HG02885 (cell line): Measurements from ENCODE around the gene SGSM2.

Experiments
- ATAC-seq: cut with Tn5 transposase; IDR thresholded peaks from one replicate; pipeline ENCODE4 v1.9.1; 2021; ENCODE audit warnings: mild to moderate bottlenecking; ENCODE audit not compliant: unreplicated experiment, poor library complexity

The SGSM2 gene

DNA sequence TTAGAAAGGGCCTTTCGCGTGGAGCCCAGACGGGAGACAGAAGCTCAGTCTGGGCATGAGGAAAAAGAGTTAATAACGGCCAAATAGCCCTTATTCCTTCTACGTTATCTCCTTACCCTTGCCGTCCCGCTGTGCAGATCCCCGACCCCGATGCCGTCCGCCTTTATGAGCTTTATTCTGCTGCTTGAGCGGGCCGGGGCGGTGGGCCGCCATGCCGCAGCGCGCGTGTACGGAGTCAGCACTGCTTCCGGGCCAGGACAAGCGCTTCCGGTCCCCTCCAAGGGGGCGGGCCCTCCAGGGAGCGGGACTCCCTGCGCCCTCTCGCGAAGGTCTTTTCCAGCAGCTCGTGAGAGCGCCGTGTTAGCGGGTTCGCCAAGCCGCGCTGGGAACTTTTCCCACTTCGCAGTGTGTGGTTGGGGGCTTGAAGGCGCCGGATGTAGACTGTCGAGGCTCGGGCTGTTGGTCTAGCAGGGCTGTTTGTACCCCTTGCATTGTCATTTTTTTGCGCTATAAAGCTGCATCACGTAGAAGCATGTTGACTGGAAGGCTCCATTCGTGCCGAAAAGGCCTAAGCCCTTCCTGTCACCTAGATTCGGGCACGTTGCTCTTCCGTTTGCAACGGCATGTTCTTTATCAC is 968 bp upstream of the SGSM2 start, which contains the start of gene TSR1:
Gene TSR1 (minus strand): TSS at position 243 of the 637 bp plus-strand sequence. CDS start 30 bp downstream, at position 213.
- ATAC-seq = peak; percentile 87

DNA sequence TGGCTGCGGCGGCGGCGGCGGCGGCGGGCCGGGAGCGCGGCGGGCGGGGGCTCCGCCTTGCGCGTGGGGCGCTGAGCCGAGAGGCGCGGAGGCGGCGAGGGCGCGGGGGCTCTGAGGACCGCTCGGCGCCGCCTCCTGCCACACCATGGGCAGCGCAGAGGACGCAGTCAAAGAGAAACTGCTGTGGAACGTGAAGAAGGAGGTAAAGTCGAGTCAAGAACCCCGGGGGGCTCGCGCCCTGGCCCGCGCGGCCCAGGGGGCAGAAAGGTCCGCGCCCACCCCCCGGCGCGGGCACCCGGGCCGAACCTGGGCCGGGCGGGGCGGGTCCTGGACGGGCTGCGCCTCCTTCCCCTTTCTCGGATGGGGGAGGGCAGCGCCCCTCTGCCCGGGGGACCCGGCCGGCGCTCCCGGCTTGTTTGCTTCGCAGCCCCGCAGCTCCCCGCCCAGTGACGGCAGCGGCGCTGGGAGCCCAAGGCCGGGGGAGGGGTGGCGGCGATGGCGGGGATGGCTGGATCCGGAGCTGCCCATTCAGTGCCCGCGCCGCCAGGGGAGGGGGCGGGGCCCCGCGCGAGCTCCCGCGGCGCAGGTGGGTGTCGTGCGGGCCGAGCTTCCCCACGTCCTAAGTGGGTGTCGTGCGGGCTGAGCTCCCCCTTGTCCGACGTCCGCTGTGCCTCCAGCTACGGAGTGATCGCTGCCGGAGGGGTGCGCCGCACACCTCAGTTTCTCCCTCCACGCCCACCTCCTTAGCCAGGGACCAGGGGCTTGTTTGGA is 428 bp downstream of the SGSM2 start:
- peak; percentile 33 for ATAC-seq

DNA sequence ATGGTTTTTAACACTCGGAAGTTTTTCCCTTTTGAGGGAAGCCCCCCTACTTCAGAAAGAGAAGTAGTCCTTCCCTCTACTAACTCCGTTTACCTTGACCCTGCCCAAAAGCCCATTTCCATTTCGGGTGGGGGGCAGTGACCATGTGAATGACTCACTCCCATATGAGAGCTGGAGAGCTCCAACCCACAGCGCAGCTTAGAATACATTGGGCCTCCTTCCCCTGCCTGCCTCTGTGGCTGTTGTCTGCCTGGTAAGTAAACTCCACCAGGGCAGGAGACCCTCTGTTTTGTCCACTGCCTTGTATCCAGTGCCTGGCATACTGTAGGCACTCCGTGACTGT is 985 bp downstream of the SGSM2 start:
- ATAC-seq = no peak

DNA sequence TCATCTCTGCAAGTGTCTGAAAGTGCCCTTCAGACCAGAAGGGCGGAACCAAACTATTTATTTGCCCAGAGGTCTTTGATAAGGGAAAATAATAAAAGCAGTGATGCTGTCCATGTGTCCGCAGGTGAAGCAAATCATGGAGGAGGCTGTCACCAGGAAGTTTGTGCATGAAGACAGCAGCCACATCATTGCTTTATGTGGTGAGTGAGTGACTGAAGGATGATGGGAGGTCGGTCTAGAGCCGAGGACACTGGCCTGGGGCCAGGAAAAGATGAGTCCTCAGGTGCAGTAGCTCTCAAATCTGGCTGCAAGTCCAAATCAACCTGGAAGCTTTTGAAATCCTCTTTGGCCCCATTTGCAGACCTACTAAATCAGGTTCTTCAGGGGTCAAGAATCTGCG is 6.1 kb downstream of the SGSM2 start:
- ATAC-seq = no peak

DNA sequence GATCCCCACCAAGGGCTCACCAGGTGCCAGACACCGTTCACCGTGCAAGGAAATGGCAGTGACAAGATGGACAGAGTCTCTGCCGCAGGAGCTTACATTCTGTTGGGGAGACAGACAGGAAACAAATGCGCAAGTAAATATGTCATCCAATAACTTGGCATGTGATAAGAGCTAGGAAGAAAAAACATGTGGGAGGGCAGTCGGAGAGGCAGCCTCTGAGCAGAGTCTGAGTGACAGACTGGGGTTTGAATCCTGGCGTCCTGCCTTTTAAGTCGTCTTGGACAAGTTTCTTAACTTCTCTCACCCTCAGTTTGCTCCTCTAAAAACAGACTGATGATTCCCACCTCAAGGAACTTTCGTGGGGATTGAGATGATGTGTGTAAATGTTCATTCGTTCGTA is 7.2 kb downstream of the SGSM2 start:
- no peak for ATAC-seq

DNA sequence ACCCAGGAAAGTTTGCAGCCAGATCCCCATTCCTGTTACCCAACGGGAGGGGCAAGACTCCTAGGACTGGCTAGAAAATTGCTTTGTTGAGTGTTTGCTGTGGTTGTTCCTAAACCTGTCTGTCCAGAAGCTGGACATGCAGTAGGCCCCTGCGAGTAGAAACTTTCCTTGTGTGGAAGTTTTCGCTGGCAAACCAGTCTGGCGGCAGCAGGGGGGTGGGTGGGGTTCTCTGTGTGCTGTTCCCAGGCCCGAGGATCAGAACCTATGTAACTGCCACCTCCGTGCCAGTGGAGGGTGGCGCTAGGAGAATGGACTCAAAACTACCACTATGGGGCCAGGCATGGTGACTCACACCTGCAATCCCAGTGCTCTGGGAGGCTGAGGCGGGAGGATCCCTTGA is 9.2 kb downstream of the SGSM2 start:
- no peak for ATAC-seq

DNA sequence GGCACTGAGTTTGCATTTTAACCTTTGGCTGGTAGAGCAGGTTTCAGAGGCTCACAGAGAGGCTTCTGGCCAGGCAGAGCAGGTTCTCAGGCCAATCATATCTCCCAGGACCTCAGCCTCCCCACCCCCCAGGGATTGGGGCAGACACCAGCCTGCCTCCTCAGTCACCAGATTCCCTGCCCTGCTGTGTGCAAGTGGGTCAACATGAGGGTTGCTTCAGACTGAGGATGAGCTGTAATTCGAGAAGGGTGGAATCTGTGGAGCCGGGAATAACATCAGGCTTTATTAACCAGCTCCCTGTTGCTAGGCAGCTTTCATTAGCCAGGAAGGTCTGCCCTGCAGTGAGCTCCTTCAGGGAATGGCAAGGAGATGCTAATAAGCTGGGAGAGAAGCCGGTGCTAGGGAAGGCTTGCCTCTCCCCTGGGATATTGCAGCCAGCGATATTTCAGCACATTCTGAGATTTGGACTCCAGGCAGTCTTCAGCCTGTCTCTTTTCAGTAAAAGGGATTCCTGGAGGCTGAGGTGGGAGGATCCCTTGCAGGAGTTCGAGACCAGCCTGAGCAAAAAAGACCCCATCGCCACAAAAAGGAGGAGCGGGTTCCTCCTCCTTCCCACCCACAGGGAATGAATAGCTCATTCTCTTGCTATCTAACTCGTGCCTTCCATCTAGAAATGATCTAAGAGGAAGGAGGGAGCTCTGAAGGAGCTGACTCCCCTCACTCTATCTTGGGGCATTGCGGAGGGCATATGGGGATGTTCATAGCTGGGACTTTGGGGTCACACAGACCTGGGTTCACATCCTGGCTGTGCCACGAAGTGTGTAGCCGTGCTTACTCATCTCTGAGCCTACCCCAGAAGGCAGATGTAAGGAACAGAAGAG is 10.7 kb downstream of the SGSM2 start:
- ATAC-seq = no peak

DNA sequence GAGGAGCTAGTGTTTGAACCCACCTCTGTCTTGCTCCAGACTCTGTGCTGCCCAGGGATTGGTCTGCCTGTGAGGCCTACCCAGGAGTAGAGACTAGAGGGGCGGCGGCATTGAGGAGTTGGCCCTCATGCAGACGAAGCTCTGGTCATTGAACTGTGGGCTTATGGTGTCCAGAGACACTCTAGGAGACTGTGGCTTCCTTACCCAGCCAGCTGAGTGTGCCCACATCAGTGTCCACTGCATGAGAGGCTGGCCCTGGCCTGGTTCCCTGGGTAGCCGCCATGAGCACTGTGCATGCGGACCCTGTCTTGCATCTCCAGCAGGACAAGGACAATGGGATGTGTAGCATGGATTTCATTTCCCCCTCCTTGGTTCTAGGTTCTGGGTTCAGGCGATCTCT is 14.0 kb downstream of the SGSM2 start:
- no peak for ATAC-seq

DNA sequence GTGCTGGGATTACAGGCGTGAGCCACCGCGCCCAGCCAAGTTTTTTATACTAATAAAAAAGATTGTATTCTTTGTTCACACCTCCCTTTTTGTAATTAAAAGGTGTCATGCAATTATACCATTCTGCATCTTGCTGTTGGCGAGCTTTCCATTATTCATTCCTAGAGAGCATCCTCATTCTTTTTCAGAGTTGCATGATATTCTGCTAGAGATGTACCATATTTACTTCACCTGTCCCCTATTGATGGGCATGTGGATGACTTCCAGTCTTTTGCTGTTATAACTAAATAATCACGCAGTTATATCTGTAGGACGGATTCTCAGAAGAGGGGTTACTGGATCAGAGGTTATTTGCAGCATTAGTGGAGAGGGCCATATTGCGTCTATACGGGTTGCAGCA is 17.0 kb downstream of the SGSM2 start:
- no peak for ATAC-seq

DNA sequence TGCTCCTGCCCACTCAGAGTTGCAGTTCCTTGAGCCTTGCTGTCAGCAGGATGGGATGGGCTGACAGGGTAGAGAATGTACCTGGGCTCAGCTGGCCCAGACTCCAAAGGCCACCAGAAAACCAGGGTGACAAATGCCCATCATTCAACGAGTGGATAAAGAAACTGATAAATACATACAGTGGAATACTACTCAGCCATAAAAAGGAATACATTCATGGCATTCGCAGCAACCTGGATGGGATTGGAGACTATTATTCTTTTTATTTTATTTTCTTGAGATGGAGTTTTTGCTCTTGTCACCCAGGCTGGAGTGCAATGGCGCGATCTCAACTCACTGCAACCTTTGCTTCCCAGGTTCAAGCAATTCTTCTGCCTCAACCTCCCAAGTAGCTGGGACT is 19.9 kb downstream of the SGSM2 start:
- no peak for ATAC-seq

DNA sequence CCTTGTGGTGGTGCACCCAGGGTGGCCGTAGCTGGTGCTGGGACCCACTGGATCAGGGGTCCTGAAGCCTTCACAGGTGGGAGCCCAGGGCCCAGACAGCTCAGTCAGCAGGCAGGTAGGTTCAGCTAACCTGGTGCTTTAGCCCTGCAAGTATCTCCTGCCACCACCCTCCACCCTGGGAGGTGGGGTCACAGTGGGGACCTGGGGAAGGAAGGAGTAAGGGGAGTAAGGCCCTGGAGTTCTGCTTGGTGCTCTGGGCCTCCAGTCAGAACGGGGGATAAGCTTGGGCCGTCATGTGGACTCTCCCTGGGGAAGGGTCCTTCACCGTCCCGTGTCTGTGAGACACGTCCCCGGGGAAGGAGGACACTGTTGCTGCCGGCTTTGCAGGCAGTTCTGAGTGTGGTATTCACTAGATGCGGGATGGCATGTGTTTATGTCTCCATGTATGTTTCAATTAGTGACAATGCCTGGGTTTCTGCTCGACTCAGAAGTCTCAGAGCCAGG is 20.7 kb downstream of the SGSM2 start:
- ATAC-seq = no peak

DNA sequence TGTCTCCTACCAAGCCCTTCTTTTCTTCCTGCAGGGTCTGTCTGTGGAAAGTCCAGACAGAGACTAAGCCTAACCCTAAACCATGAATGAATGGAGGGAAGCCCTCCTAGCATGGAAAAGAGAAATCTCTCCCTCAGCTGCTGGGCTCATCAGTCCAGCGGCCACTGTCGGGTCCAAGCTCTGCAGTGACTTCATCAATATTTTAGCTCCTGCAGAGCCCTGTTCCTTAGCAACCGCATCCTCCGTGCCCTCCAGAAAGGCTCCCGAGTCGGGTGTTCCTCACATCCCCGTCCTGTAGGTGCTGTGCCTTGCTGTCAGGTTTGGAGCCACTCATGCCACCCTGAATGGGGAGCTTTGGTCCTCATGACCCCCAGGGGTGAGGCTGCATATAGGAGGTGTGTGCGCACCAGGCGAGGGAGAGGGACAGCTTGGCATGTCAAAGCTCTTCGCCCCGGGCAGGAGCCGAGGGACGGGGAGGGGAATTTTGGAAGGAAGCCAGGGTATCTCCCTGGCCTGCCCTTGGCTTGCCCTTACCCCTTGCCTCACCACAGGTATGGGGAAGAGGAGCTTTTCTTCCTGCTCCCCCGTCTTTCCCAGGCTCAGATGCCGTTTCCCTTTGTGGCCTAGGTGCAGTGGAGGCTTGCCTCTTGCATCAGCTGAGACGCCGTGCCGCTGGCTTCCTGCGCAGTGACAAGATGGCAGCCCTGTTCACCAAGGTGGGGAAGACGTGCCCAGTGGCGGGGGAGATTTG is 23.9 kb downstream of the SGSM2 start:
- ATAC-seq = no peak

DNA sequence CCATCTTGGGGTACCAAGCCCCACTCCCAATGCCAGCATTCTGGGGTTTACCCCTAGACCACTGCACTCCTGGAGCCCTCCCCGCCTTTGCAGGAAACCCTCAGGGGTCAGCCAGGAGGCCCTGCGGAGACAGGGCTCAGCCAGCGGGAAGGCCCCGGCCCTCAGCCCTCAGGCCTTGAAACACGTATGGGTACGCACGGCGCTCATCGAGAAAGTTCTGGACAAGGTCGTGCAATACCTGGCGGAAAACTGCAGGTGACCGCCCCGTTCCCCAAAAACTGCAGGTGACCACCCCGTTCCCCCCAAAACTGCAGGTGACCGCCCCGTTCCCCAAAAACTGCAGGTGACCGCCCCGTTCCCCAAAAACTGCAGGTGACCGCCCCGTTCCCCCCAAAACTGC is 24.7 kb downstream of the SGSM2 start:
- ATAC-seq = no peak

DNA sequence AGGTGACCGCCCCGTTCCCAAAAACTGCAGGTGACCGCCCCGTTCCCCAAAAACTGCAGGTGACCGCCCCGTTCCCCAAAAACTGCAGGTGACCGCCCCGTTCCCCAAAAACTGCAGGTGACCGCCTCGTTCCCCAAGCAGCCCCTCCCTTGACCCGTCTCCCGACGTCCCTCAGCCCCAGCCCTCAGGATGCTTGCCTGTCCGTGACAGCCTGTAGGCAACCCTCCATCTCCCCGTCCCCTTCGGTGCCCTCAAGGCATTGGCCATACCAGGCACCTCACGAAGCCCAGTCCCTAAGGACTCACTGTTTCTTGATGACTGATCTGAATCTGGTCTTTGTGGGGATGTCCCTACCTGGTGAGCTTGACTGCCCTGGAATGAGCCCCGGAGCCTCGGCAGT is 25.1 kb downstream of the SGSM2 start:
- no peak for ATAC-seq

DNA sequence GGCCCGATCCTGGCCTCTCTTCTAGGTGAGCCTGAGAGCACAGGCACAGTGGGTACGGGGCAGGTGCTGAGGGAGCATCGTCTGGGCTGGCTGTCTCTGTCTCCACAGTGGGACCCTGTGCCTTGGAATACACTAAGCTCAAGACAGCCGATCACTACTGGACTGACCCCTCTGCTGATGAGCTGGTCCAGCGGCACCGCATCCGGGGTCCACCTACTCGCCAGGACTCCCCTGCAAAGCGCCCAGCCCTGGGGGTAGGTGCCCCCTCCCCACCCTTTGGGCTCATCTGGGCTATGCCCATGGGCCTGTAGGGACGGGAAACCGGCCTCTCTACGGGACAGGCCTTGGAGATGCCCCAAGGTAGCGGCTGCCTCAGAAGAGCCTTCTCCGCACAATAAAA is 25.6 kb downstream of the SGSM2 start:
- ATAC-seq = no peak

DNA sequence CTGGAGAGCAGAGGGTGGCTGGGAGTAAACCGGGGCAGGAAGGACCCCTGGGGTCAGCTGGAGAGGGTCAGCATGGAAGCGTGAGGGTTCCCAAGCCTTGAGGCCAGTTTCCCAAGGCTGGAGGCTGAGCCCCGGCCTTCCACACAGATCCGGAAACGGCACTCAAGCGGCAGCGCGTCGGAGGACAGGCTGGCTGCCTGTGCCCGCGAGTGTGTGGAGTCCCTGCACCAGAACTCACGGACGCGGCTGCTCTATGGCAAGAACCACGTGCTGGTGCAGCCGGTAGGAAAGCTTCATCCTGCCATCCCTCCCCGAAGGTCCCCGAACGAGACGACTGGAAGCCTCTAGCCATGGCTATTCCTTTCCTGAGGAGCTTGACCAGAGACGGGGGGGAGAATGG is 26.0 kb downstream of the SGSM2 start:
- ATAC-seq = no peak

DNA sequence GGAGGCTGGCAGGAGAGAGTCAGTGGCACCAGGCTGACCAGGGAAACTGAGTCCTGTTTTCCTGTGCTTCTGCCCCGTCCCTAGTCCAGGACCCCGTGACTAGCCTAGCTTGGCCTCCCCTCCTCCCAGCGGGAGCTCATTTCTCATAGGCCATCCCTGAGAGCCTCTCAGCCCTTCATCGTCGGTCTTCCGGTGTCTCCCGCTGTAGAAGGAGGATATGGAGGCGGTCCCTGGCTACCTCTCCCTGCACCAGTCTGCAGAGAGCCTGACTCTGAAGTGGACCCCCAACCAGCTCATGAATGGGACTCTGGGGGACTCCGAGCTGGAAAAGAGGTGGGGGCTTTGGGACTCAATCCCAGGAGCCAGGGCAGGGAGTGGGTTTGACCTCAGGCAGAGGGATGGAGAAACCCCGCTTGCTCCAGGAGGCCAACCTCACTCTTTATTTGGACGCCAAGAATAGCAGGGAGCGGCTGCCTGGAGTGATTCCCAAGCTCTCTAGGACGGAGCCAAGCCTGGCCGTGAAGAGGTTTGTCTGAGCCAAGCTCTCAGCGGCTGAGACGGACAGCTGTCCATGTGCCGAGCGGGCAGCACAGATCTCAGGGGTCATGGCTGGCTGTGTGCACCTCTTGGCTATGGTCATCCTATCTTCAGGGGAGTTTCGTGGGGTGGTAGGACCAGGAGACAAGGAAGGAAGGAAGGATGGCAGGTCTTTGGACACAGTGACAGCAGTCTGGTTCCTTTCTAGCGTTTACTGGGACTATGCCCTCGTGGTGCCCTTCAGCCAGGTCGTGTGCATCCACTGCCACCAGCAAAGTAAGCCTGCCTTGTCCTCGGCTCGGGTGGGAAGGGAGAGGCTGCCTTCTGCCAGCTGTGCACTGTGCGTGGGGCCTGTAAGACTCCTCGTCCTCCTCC is 26.8 kb downstream of the SGSM2 start:
- no peak for ATAC-seq

DNA sequence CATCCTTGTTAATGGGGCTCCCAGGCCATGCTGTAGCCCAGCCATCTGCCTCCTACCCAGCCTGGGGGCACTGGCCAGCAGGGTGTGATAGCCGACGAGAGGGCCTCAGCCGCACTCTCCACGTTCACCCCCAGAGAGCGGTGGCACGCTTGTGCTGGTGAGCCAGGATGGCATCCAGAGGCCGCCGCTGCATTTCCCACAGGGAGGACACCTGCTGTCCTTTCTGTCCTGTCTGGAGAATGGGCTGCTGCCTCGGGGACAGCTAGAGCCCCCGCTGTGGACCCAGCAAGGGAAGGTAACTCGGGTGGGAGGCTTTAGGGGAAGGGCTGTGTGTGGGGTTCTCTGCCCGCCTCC is 27.4 kb downstream of the SGSM2 start:
- no peak for ATAC-seq

DNA sequence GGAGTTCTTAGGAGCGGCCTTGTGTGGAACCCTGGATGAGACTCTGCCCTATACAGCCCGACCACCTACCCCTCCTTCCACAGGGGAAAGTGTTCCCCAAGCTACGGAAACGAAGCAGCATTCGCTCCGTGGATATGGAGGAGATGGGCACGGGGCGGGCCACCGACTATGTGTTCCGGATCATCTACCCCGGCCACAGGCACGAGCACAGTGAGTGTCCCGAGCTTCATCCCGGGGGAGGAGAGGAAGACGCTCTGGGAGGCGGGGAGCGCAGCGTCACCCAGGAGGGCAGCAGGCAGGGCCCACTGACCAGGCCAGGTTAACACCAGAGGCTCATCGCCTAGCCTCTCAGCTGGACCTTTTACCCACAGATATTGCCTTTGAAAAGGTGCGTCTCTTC is 27.8 kb downstream of the SGSM2 start:
- ATAC-seq = no peak
